Breast epithelium (tissue), 3 donors: ENCODE data around the gene COL8A2.

Experiments
- CTCF ChIP-seq, 3 donors: fragments of 450-650 bp; IDR thresholded peaks; one replicate each; pipeline ENCODE4 v1.5.1; 2016 to 2017; ENCODE audit warnings: antibody characterized with exemption in 3 of 3, mild to moderate bottlenecking in 3 of 3, moderate library complexity in 3 of 3
- POLR2A ChIP-seq: fragments of 450-650 bp; IDR thresholded peaks from one replicate; pipeline ENCODE4 v1.6.1; 2016; ENCODE audit warnings: antibody characterized with exemption, mild to moderate bottlenecking, moderate library complexity
- POLR2AphosphoS5 ChIP-seq, 3 donors: sonication (generic); formaldehyde crosslinking; IDR thresholded peaks; one replicate each; pipeline ENCODE4 v1.6.1; 2017; ENCODE audit warnings: antibody characterized with exemption in 3 of 3

GRCh38 chr1:36164361-36164760 is 39.3 kb upstream of the COL8A2 start:
- TF ChIP-seq CTCF (IDR thresholded peaks at IDR 0.05) = no peak
- no peak for TF ChIP-seq POLR2AphosphoS5 (IDR thresholded peaks at IDR 0.05)
- TF ChIP-seq POLR2A = no peak
